ENCODE results near the gene GOLGA8T. TPM values are rescaled to one million over a fixed set of nuclear protein-coding genes. Genes with fewer than 3 reads are reported as not detected.
"Not testable (repeated sequence)": the region's sequence is repeated elsewhere in the genome, so short reads cannot be mapped to it uniquely, and the experiment has no call there.

The GOLGA8T gene
- not detected for polyA plus RNA-seq (2013, experiment 1 of 4)
- not detected for polyA plus RNA-seq (2013, experiment 2 of 4)
- polyA plus RNA-seq (2013, experiment 3 of 4), result not detected
- not detected for polyA plus RNA-seq (2013, experiment 4 of 4)

GRCh38 chr15:30134751-30135150 lies at the start of gene GOLGA8T:
Gene GOLGA8T, plus strand, starts transcription at chr15:30135051. Its CDS starts 98 bp downstream, at chr15:30135149.
- not testable (repeated sequence) for H3K4me3 ChIP-seq (ENCODE audit: insufficient read depth, low read depth, low read length); H3K27ac ChIP-seq (ENCODE audit: insufficient read depth, low read depth, low read length, poor library complexity, severe bottlenecking); H3K36me3 ChIP-seq (ENCODE audit: control insufficient read depth, insufficient read depth, low read length); H3K4me1 ChIP-seq (ENCODE audit: control insufficient read depth, insufficient read depth, low read length); H3K9me3 ChIP-seq (ENCODE audit: control insufficient read depth, low read length); H3K27me3 ChIP-seq (ENCODE audit: control insufficient read depth, insufficient read depth, low read length, poor library complexity, severe bottlenecking)
- no CpG with 5 or more reads among the region's 7 CpGs for WGBS, 2 experiments

- no CpG with 5 or more reads among the region's 8 CpGs for WGBS, 2 experiments
- H3K9me3 ChIP-seq (ENCODE audit: control insufficient read depth, low read length); H3K27me3 ChIP-seq (ENCODE audit: control insufficient read depth, insufficient read depth, low read length, poor library complexity, severe bottlenecking); H3K27ac ChIP-seq (ENCODE audit: insufficient read depth, low read depth, low read length, poor library complexity, severe bottlenecking); H3K36me3 ChIP-seq (ENCODE audit: control insufficient read depth, insufficient read depth, low read length); H3K4me1 ChIP-seq (ENCODE audit: control insufficient read depth, insufficient read depth, low read length); H3K4me3 ChIP-seq (ENCODE audit: insufficient read depth, low read depth, low read length): not testable (repeated sequence)
These were observed 37.0 kb upstream of the GOLGA8T start for GRCh38 chr15:30097827-30098226.

- not testable (repeated sequence) for H3K4me1 ChIP-seq (ENCODE audit: control insufficient read depth, insufficient read depth, low read length); H3K9me3 ChIP-seq (ENCODE audit: control insufficient read depth, low read length); H3K27me3 ChIP-seq (ENCODE audit: control insufficient read depth, insufficient read depth, low read length, poor library complexity, severe bottlenecking); H3K36me3 ChIP-seq (ENCODE audit: control insufficient read depth, insufficient read depth, low read length); H3K27ac ChIP-seq (ENCODE audit: insufficient read depth, low read depth, low read length, poor library complexity, severe bottlenecking); H3K4me3 ChIP-seq (ENCODE audit: insufficient read depth, low read depth, low read length)
- WGBS, 2 experiments, result no CpG with 5 or more reads among the region's 12 CpGs
These were observed 32.0 kb upstream of the GOLGA8T start for GRCh38 chr15:30102890-30103289.

- H3K9me3 ChIP-seq (ENCODE audit: control insufficient read depth, low read length); H3K36me3 ChIP-seq (ENCODE audit: control insufficient read depth, insufficient read depth, low read length); H3K27ac ChIP-seq (ENCODE audit: insufficient read depth, low read depth, low read length, poor library complexity, severe bottlenecking); H3K4me1 ChIP-seq (ENCODE audit: control insufficient read depth, insufficient read depth, low read length); H3K27me3 ChIP-seq (ENCODE audit: control insufficient read depth, insufficient read depth, low read length, poor library complexity, severe bottlenecking): not testable (repeated sequence)
- WGBS, 2 experiments, result 6 to 16% methylated on average over 4 to 13 of the region's 42 CpGs
- H3K4me3 ChIP-seq (ENCODE audit: insufficient read depth, low read depth, low read length), result peak overlapping the region; percentile 13
These were observed 30.8 kb upstream of the GOLGA8T start for GRCh38 chr15:30103941-30104507.

- H3K4me1 ChIP-seq (ENCODE audit: control insufficient read depth, insufficient read depth, low read length); H3K27me3 ChIP-seq (ENCODE audit: control insufficient read depth, insufficient read depth, low read length, poor library complexity, severe bottlenecking); H3K9me3 ChIP-seq (ENCODE audit: control insufficient read depth, low read length); H3K27ac ChIP-seq (ENCODE audit: insufficient read depth, low read depth, low read length, poor library complexity, severe bottlenecking); H3K36me3 ChIP-seq (ENCODE audit: control insufficient read depth, insufficient read depth, low read length); H3K4me3 ChIP-seq (ENCODE audit: insufficient read depth, low read depth, low read length): not testable (repeated sequence)
- no CpG with 5 or more reads among the region's 4 CpGs for WGBS, 2 experiments
These were observed 24.3 kb upstream of the GOLGA8T start for GRCh38 chr15:30110591-30110990.

DNA sequence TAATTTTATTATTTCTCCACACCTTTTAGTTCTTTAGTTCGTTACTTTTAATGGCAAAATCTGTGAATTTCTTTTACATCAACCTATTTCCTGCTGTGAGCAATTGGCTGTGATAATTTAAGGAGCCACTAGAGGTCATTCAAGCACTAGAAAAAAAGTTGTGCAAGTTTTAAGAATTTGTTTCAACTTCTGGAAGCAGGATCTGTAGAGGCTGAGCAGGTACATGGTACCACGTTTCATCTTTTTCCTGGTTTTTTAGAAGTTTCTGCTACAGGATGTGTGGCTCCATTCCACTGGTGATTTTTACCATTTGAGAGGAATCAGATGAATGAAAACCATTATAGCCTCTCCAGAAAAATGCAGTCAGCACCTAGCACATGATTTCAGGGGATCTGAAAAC lies 4.8 kb upstream of the GOLGA8T start:
- not testable (repeated sequence) for H3K4me3 ChIP-seq (ENCODE audit: insufficient read depth, low read depth, low read length); H3K9me3 ChIP-seq (ENCODE audit: control insufficient read depth, low read length); H3K4me1 ChIP-seq (ENCODE audit: control insufficient read depth, insufficient read depth, low read length); H3K27me3 ChIP-seq (ENCODE audit: control insufficient read depth, insufficient read depth, low read length, poor library complexity, severe bottlenecking); H3K36me3 ChIP-seq (ENCODE audit: control insufficient read depth, insufficient read depth, low read length); H3K27ac ChIP-seq (ENCODE audit: insufficient read depth, low read depth, low read length, poor library complexity, severe bottlenecking)
- WGBS, 2 experiments, result 33 to 63% methylated on average over 1 of the region's 2 CpGs

DNA sequence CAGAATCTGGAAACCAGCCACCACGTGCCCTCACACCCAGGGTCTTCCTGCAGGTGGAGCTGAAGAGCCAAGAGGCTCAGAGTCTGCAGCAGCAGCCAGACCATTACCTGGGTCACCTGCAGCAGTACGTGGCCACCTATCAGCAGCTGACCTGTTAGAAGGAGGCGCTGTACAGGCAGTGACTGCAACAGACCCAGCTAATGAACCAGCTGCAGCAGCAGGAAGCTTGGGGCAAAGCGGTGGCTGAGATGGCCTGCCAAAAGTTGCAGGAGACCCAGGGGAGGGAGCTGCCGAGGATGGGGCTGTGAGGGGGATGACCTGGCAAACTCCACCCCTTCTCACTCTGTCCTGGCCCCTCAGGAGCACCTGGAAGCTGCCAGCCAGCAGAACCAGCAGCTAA lies 8.4 kb downstream of the GOLGA8T start:
- not testable (repeated sequence) for H3K27ac ChIP-seq (ENCODE audit: insufficient read depth, low read depth, low read length, poor library complexity, severe bottlenecking); H3K4me3 ChIP-seq (ENCODE audit: insufficient read depth, low read depth, low read length); H3K27me3 ChIP-seq (ENCODE audit: control insufficient read depth, insufficient read depth, low read length, poor library complexity, severe bottlenecking); H3K9me3 ChIP-seq (ENCODE audit: control insufficient read depth, low read length); H3K4me1 ChIP-seq (ENCODE audit: control insufficient read depth, insufficient read depth, low read length); H3K36me3 ChIP-seq (ENCODE audit: control insufficient read depth, insufficient read depth, low read length)
- 38 to 62% methylated on average over 2 of the region's 5 CpGs for WGBS, 2 experiments

DNA sequence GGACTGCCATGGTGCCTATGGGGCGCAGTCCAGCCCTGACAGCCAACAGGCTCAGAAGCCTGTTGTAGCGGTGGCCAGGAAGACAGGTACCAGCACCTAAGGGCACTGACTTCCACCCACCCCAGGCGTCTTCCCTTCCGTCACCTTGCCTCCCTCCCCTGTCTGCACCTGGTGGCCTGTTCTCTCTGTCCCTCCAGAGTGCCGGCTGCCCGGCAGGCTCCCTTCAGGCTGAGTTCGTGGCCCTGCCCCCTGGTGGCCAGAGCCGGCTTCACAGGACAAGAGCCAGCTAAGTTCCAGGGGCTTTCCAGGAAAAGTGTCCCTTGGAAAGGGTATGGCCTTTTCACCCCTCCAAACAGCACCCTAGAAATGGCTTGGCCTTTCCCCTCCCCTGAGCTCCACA lies 15.0 kb downstream of the GOLGA8T start:
- not testable (repeated sequence) for H3K4me1 ChIP-seq (ENCODE audit: control insufficient read depth, insufficient read depth, low read length); H3K4me3 ChIP-seq (ENCODE audit: insufficient read depth, low read depth, low read length); H3K36me3 ChIP-seq (ENCODE audit: control insufficient read depth, insufficient read depth, low read length); H3K9me3 ChIP-seq (ENCODE audit: control insufficient read depth, low read length); H3K27ac ChIP-seq (ENCODE audit: insufficient read depth, low read depth, low read length, poor library complexity, severe bottlenecking); H3K27me3 ChIP-seq (ENCODE audit: control insufficient read depth, insufficient read depth, low read length, poor library complexity, severe bottlenecking)
- WGBS, 2 experiments, result no CpG with 5 or more reads among the region's 8 CpGs

DNA sequence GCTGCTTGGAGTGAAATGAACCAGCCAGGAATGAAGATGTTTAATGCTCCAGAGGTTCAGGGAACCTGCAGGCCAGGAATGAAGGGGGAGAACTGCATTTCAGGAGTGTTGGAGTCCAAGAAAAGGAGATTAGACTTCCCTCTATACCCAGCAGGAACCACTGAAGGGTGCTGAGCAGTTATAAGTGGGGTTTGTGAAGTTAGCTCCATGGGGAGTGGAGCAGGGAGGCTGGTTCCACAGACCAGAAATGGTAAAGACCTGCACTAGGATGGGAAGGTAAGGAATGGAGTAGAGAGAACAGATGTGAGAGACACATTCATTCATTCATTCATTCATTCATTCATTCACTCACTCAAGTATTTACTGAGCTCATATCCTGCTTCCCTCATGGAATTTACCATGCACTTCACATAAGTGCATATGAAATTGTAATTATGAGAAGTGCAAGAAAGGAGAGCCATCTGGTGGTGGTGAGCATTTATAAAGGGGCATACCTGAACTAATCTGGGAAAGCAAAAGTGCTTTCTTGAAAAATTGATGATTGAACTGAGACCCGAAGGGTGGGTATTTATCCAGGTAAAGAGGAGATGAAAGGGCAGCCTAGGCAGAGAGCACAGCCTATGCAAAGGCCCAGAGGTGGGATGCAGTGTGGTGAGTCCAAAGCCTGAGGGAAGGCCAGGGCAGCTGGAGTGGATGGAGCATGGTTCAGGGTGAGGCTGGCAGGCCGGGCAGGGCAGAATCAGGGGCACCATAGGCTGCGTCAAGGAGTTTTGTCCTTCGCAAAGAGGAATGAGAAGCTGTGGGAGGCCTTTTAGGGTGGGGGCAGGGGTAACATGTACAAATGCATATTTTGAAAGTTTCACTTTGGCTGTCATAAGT lies 27.9 kb downstream of the GOLGA8T start:
- not testable (repeated sequence) for H3K4me3 ChIP-seq (ENCODE audit: insufficient read depth, low read depth, low read length); H3K9me3 ChIP-seq (ENCODE audit: control insufficient read depth, low read length); H3K4me1 ChIP-seq (ENCODE audit: control insufficient read depth, insufficient read depth, low read length); H3K27ac ChIP-seq (ENCODE audit: insufficient read depth, low read depth, low read length, poor library complexity, severe bottlenecking); H3K27me3 ChIP-seq (ENCODE audit: control insufficient read depth, insufficient read depth, low read length, poor library complexity, severe bottlenecking); H3K36me3 ChIP-seq (ENCODE audit: control insufficient read depth, insufficient read depth, low read length)
- 73 to 79% methylated on average over 4 of the region's 4 CpGs for WGBS, 2 experiments

GRCh38 chr15:30163759-30164158 lies 28.9 kb downstream of the GOLGA8T start:
- not testable (repeated sequence) for H3K27me3 ChIP-seq (ENCODE audit: control insufficient read depth, insufficient read depth, low read length, poor library complexity, severe bottlenecking); H3K4me1 ChIP-seq (ENCODE audit: control insufficient read depth, insufficient read depth, low read length); H3K27ac ChIP-seq (ENCODE audit: insufficient read depth, low read depth, low read length, poor library complexity, severe bottlenecking); H3K36me3 ChIP-seq (ENCODE audit: control insufficient read depth, insufficient read depth, low read length); H3K9me3 ChIP-seq (ENCODE audit: control insufficient read depth, low read length); H3K4me3 ChIP-seq (ENCODE audit: insufficient read depth, low read depth, low read length)
- 92 to 100% methylated on average over 1 of the region's 2 CpGs for WGBS, 2 experiments

Data from ectodermal cell (in vitro differentiated cells).